Urinary bladder (tissue), 4 donors: ENCODE results near the gene ATF1. TPM values are rescaled to one million over a fixed set of nuclear protein-coding genes. Genes with fewer than 3 reads are reported as not detected.

Experiments used
- DNase-seq: peaks from one replicate; pipeline ENCODE4 v3.0.0-alpha.2; 2015; ENCODE audit errors: extremely low spot score
- H3K27ac ChIP-seq: one replicate; pipeline ENCODE4 v1.5.1; 2013; ENCODE audit warnings: low read depth, mild to moderate bottlenecking, moderate library complexity
- H3K36me3 ChIP-seq: one replicate; pipeline ENCODE4 v1.6.1; 2013; ENCODE audit warnings: mild to moderate bottlenecking, moderate library complexity; ENCODE audit not compliant: insufficient read depth
- H3K4me1 ChIP-seq: one replicate; pipeline ENCODE4 v1.6.1; 2013; ENCODE audit warnings: mild to moderate bottlenecking, moderate library complexity; ENCODE audit not compliant: insufficient read depth
- H3K4me3 ChIP-seq: one replicate; pipeline ENCODE4 v1.5.1; 2013; ENCODE audit warnings: low read depth, low read length
- WGBS: extraction: QIAGEN DNeasy Blood & Tissue Kit; methylation state at CpG from one replicate; pipeline ENCODE4 v1.1.7; 2013; 5-methylcytosine and 5-hydroxymethylcytosine counted together
- polyA plus RNA-seq: library from polyadenylated mRNA; stranded (reverse); fragments of 200-250 nt; gene quantifications from one replicate; pipeline ENCODE4 v1.2.3, GENCODE V29; 2013
- total RNA-seq: library from RNA; depleted of rRNA; stranded (reverse); fragments of >200 nt; gene quantifications from one replicate; pipeline ENCODE4 v1.2.3, GENCODE V29; 2014
- donor health status: healthy with polysubstance abuse.
- donor health status: healthy.

Gene ATF1
- total and polyA plus RNA-seq, 2 donors, result 20.2 to 51.2 TPM

GRCh38 chr12:50739611-50740010 is 24.3 kb upstream of the ATF1 start:
- WGBS, result 96% methylated on average over 7 of the region's 7 CpGs

DNA sequence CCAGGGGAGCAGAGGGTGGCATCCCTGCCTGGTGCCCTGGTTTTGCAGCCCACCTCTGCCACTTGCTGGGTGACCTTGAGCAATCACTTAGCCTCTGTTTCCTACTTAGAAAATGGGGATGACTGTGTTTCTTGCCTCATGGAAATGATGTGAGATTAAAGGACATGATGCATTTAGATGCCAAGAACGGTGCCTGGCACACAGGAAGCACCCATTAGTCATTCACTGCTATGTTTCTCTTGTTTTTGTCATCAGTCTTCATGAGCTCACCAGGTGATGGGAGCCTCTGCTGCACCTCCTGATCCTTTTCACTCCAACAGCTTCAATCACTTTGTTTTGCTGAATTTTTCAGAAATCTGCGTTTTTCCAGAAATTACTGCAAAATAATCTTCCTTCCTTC is 23.6 kb upstream of the ATF1 start:
- no peak for DNase-seq
- Histone ChIP-seq H3K4me1 (no peaks in the 10 kb centered on the region), H3K4me3 (no peak overlapping the region), H3K27ac (no peak overlapping the region), H3K36me3 (peaks cover 5% of the 10 kb centered on the region)
- 94% methylated on average over 2 of the region's 2 CpGs for WGBS

More at GRCh38 chr12:50739611-50740010, 24.3 kb upstream of the ATF1 start:
- no peak for DNase-seq
- no peak overlapping the region for H3K4me3 ChIP-seq
- H3K27ac ChIP-seq, result no peak overlapping the region
- H3K36me3 ChIP-seq, result peaks cover 5% of the 10 kb centered on the region
- H3K4me1 ChIP-seq, result no peaks in the 10 kb centered on the region

DNA sequence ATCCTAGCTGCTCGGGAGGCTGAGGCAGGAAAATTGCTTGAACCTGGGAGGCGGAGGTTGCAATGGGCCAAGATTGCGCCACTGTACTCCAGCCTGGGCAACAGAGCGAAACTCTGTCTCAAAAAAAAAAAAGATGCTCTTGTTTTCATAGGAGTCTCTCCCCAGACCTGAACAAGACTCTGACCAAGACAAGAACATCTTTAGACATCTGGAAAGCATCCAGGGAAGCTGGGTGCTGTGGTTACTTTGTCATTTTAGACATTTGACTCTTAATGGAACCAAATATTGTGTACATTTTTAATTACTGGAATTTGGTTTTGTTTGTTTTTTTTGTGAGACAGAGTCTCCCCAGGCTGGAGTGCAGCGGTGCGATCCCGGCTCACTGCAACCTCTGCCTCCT is 21.1 kb upstream of the ATF1 start:
- 98% methylated on average over 7 of the region's 7 CpGs for WGBS
- Histone ChIP-seq H3K27ac (no peak overlapping the region), H3K4me3 (no peak overlapping the region), H3K36me3 (peaks cover 5% of the 10 kb centered on the region), H3K4me1 (no peaks in the 10 kb centered on the region)
- DNase-seq, result no peak

DNA sequence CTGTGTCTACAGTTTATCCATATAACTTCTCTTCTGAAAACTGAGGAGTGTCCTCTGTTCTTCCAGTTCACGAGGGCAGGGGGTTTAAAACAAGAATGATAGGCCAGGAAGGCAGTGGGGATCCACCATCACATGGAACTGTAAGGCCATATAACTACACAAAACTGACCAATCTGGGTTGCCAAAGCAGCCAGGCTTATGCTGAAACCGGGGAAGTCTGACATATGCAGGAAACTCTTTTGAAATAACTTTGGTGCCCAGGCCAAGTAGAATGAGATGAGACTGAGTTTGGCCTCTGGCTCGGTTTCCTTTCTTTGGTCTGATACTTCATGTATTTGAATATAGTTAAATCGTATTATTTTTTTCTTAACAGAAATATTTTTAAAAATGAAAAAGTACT is 18.0 kb upstream of the ATF1 start:
- no peak for DNase-seq
- Histone ChIP-seq H3K36me3 (peaks cover 2% of the 10 kb centered on the region), H3K27ac (no peak overlapping the region), H3K4me1 (no peaks in the 10 kb centered on the region), H3K4me3 (no peak overlapping the region)
- WGBS, result 81% methylated on average over 4 of the region's 4 CpGs

DNA sequence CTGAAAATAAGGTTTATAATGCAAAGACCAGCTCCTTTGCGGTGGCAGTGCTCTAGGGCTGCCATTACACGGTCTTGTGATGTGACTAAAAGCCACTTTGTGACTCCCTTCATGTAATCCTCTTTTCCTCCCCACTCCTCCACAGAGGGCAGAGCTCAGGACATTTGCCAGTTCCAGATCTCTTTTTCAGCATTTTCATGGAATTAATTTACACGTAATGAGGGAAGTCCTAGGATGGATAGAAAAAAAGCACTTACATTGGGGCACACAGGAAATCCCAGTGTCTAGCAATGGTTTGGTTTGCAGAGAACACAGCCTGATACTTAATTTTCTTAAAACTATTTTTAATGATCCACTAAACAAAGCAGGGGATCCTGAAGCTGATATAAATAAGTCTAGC is 17.5 kb upstream of the ATF1 start:
- 92% methylated on average over 3 of the region's 3 CpGs for WGBS
- H3K4me1 ChIP-seq, result no peaks in the 10 kb centered on the region
- H3K36me3 ChIP-seq, result peaks cover 2% of the 10 kb centered on the region
- H3K4me3 ChIP-seq, result no peak overlapping the region
- no peak for DNase-seq
- H3K27ac ChIP-seq, result no peak overlapping the region

DNA sequence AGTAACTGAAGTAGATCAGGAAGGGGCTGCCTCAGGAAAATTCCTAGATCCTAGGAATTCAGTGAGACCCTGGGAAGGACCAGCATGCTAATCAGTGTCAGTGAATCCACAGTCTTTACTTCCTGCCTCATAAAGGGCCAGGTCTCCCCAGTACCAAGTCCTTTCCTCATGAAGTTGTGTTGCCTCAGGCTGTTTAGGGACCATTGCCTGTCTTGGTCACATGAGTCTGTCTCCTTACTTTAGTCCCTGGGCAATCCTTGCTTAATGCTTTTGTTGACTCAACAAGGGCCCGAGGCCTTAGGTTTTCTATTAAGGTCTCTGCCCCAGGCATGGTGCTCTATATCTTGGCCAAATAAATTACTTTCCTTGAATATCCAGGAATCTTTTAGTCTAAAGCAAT is 16.1 kb upstream of the ATF1 start:
- no peak overlapping the region for H3K27ac ChIP-seq
- H3K4me1 ChIP-seq, result no peaks in the 10 kb centered on the region
- DNase-seq, result no peak
- H3K36me3 ChIP-seq, result peaks cover 2% of the 10 kb centered on the region
- no peak overlapping the region for H3K4me3 ChIP-seq
- WGBS, result 87% methylated on average over 1 of the region's 1 CpG

DNA sequence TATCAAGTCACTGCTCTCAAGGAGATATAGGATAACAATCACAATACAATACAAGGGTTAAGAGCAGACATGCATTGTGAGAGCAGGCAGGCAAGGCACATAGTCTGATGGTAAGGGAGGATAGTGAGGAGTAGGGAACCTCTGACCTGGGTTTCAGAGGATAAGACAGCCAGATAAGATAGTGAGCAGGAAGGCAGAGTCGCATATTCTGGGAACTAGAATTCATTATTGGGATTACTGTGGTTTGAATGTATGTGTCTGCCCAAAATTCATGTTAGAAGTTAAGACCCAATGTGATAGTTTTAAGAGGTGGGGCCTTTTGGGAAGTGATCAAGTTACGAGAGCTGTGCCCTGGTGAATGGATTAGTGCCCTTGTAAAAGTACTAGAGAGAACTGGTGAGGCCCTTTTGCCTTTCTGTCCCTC is 14.4 kb upstream of the ATF1 start:
- H3K4me1 ChIP-seq, result no peaks in the 10 kb centered on the region
- 49% methylated on average over 2 of the region's 2 CpGs for WGBS
- H3K27ac ChIP-seq, result no peak overlapping the region
- no peak overlapping the region for H3K4me3 ChIP-seq
- H3K36me3 ChIP-seq, result peaks cover 2% of the 10 kb centered on the region
- DNase-seq, result no peak

DNA sequence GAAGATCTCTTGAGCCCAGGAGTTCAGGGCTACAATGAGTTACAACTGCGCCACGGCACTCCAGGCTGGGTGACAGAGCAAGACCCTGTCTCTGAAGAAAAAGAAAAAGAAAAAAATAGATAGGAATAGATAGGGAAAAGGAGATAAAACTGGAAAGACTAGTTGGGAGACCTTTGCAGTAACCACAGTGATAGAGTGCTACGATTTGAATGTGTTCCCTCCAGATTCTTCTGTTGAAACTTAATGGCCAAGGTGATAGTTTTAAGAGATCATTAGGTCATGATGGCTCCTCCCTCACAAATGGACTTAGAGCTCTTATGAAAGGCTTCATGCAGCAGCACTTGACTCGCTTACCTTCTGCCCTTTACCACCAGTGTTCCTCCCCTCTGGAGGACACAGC is 13.5 kb upstream of the ATF1 start:
- Histone ChIP-seq H3K36me3 (peaks cover 2% of the 10 kb centered on the region), H3K27ac (no peak overlapping the region), H3K4me3 (no peak overlapping the region), H3K4me1 (no peaks in the 10 kb centered on the region)
- DNase-seq, result no peak
- 81% methylated on average over 4 of the region's 4 CpGs for WGBS

DNA sequence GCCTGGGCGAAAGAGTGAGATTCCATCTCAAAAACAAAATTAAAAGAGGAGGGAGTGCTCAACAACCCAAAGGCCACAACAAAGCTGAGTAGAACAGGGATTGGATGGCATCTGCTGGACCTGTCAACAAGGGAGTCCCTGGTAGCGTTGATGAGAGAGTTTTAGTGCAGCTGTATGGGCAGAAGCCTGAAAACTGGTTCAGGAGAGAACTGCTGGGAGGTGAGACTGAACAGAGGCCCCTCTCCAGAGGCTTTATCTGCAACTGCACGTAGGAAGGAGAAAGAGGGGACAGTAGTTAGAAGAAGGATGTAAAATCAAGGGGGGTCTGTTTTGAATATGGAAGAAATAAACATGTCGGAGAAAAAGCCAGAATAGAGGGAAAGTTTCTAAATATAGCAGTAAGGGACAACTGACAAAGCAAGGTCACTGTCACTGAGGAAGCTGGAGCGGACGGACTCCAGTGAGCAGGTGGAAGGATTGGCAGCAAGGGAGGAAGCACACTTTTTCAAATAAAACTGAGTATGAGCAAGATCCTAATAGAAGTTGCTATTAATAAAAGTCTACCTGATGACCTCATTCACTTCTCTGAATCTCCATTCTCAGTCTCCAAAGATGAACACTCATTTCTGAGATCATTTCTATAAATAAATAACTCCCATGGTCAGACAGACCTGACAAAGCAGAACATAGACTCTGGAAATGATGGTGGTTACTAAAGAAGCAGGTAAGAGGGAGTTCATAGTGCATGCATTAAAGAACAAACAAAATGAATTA is 11.8 kb upstream of the ATF1 start:
- H3K27ac ChIP-seq, result no peak overlapping the region
- H3K36me3 ChIP-seq, result peaks cover 2% of the 10 kb centered on the region
- DNase-seq, result no peak
- 74% methylated on average over 6 of the region's 6 CpGs for WGBS
- H3K4me3 ChIP-seq, result no peak overlapping the region
- H3K4me1 ChIP-seq, result no peaks in the 10 kb centered on the region

DNA sequence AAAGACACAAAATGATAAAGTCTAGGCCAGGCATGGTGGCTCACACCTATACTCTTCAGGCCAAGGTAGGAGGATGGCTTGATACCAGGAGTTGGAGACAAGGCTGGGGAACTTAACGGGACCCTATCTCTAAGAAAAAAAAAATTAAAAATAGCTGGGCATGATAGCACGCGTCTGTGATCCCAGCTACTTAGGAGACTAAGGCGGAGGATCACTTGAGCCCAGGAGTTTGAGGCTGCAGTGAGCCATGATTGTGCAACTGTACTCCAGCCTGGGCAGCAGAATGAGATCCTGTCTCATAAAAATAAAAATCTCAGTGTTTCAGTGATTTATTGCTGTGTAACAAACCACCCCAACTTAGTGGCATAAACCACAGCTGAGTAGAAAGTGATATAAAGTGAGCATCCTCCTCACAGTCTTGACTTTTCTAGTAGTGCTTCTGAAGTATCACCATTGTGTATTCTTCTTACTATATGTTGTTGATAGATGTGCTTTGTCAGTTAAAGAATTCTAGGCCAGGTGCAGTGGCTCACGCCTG is 10.6 kb upstream of the ATF1 start:
- no peak overlapping the region for H3K27ac ChIP-seq
- WGBS, result 60% methylated on average over 5 of the region's 5 CpGs
- H3K4me3 ChIP-seq, result no peak overlapping the region
- no peaks in the 10 kb centered on the region for H3K36me3 ChIP-seq
- DNase-seq, result no peak
- H3K4me1 ChIP-seq, result no peaks in the 10 kb centered on the region

DNA sequence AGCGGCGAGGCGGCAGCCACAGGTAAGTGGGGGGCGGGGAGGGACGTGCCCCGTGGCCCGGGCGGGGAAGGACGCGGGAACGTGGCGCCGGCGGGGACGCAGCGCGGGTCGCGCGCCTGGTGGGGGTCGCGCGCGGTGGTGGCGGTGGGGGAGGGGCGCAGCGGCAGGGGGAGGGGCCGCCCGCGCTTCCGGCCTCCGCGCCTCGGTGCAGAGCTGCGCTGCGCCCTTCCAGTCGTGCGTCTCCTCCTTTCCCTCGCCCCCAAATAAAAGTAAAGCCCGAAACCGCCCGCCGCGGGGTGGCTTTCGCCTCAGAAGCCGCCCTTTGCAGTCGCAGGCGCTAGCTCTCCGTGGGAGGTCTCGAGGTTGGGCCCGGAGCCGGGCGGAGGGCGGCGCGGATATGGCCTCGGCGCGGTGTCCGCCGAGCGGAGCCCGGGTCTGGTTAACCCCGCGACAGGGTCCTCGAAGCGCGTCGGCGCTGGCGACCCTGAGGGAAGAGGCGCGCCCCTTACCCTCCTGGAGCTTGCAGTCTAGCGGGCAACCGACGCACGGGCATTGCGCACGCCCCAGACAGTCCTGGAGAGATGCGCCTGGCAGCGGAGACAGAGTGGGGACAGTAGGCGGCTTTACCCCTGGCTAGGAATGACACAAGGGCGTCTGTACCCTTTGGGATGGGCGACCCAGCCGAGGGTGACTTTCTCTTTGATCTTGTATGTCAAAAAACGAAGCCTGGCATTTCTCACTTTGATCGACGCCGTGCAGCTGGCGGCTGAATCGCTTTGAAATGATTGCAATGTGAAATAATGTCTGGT is 589 bp downstream of the ATF1 start:
- Histone ChIP-seq H3K4me1 (peaks cover 2% of the 10 kb centered on the region), H3K27ac (peak overlapping the region; percentile 96), H3K36me3 (no peaks in the 10 kb centered on the region), H3K4me3 (peak overlapping the region; percentile 87)
- WGBS, result under 1% methylated on average over 91 of the region's 91 CpGs
- peak; percentile 14 for DNase-seq

- Histone ChIP-seq H3K4me3 (peak overlapping the region; percentile 87), H3K36me3 (no peaks in the 10 kb centered on the region), H3K4me1 (peaks cover 2% of the 10 kb centered on the region), H3K27ac (no peak overlapping the region)
- WGBS, result 14% methylated on average over 13 of the region's 13 CpGs
- DNase-seq, result peak; percentile 20
Observed at GRCh38 chr12:50765095-50765911, 1.4 kb downstream of the ATF1 start.

GRCh38 chr12:50768391-50768790 is 4.5 kb downstream of the ATF1 start:
- no peak for DNase-seq
- Histone ChIP-seq H3K4me3 (no peak overlapping the region), H3K36me3 (no peaks in the 10 kb centered on the region), H3K27ac (no peak overlapping the region), H3K4me1 (peaks cover 2% of the 10 kb centered on the region)
- 82% methylated on average over 3 of the region's 3 CpGs for WGBS
